Astrocyte of the cerebellum (primary cell): ENCODE results near the gene DXO.
"Not testable (repeated sequence)": the region's sequence is repeated elsewhere in the genome, so short reads cannot be mapped to it uniquely, and the experiment has no call there.

ENCODE experiments used
- DNase-seq: peaks from one replicate; pipeline ENCODE4 v3.0.0-alpha.2; 2011; ENCODE audit warnings: low read depth
- H3K4me3 ChIP-seq: 2 replicates; pipeline ENCODE4 v1.5.1; 2011; ENCODE audit warnings: mild to moderate bottlenecking, low read depth, low read length, moderate library complexity
- in situ Hi-C: cut with HindIII; loops from 2 replicates; pipeline ENCODE4 v1.10.0; 2017; ENCODE audit warnings: low sequenced_read_pairs
- TF ChIP-seq, protein P1 (sequence below): IDR thresholded peaks from 2 replicates; pipeline ENCODE4 v1.5.1; 2012; ENCODE audit warnings: low read length, low read depth, moderate library complexity, mild to moderate bottlenecking; ENCODE audit errors: missing control alignments

DXO gene

DNA sequence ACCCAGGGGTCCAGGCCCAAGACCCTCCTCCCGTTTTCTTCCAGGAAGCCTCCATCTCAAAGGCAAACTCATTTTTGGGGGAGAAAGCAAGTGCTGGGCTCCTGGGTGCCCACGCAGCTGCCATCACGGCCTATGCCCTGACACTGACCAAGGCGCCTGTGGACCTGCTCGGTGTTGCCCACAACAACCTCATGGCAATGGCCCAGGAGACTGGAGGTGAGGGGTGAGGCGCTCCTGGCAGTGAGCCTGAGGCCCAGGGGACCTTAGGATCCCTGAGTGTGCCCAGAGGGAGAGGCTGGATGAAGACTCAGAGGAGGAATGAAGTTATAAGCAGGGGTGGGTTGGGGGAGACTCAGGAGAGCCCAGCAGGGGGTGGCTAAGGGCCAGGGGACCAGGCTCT, 24.4 kb upstream of the DXO start:
- H3K4me3 ChIP-seq, DNase-seq, in situ Hi-C loops: not testable (repeated sequence)

DNA sequence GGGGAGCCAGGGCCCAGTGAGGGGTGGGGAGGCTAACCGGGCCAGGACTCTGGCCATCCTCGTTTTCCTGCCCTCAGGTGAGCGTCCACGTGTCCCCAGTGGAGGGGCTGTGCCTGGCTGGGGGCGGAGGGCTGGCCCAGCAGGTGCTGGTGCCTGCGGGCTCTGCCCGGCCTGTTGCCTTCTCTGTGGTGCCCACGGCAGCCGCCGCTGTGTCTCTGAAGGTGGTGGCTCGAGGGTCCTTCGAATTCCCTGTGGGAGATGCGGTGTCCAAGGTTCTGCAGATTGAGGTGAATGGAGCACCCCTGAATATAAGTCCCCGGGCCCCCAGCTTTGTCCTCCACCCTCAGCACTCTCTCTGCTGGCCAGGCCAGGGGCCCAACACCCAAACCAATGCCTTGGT, 22.5 kb upstream of the DXO start:
- in situ Hi-C loops, DNase-seq, H3K4me3 ChIP-seq: not testable (repeated sequence)

DNA sequence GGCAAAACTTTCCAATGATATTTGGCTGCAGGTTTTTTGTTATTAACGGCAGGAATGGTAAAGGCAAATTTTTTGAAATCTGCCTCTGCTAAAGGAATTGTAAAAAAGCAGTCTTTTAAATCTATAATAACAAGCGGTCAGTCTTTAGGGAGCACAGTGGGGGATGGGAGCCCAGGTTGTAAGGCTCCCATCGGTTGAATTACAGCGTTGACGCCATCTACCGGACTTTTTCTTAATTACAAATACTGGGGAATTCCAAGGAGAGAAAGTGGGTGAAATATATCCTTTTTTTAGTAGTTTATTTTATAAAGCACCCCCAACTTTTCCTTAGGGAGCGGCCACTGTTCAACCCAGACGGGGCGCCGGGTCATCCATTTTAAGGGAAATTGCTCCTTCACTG, 17.4 kb upstream of the DXO start:
- H3K4me3 ChIP-seq, DNase-seq, in situ Hi-C loops: not testable (repeated sequence)

DNA sequence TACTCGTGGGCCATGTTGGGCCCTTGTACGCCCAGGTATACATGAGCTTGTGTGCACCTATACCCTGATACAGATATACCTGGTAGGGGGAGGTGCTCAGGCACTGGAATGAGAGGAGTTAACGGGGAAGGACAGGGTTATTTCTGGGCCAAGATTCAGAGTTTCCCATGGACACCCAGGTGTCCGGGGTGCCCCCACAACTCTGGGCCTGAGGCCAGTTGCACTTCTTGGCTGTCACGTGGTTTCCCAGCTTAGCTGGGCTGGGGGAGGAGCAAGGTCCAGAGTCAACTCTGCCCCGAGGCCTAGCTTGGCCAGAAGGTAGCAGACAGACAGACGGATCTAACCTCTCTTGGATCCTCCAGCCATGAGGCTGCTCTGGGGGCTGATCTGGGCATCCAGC, 9.8 kb upstream of the DXO start, which contains the start of gene C4A:
TSS of gene C4A (plus strand) at position 314 of the 400 bp plus-strand sequence. CDS start at position 365, 51 bp downstream.
- DNase-seq, in situ Hi-C loops, H3K4me3 ChIP-seq: not testable (repeated sequence)

DNA sequence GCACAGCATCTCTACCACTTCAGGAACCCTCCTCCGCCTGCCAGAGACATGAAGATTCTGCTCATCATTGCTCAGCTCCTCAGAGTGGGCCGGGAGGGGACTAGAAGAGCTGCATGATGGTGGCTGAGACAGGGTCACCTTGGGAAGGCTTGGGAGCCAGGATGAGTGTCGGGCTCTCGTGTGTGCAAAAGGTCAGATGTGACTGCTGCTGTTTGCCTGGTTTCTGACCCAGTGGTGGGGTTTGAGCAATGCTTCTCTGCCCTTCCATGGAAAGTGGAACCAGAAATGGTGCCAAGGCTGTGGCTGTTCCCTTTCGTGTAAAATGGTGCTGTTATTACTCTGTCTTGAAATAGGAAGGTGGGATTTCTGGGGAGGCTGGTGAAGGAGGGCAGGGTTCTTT, 9.1 kb upstream of the DXO start:
- DNase-seq, in situ Hi-C loops, H3K4me3 ChIP-seq: not testable (repeated sequence)

DNA sequence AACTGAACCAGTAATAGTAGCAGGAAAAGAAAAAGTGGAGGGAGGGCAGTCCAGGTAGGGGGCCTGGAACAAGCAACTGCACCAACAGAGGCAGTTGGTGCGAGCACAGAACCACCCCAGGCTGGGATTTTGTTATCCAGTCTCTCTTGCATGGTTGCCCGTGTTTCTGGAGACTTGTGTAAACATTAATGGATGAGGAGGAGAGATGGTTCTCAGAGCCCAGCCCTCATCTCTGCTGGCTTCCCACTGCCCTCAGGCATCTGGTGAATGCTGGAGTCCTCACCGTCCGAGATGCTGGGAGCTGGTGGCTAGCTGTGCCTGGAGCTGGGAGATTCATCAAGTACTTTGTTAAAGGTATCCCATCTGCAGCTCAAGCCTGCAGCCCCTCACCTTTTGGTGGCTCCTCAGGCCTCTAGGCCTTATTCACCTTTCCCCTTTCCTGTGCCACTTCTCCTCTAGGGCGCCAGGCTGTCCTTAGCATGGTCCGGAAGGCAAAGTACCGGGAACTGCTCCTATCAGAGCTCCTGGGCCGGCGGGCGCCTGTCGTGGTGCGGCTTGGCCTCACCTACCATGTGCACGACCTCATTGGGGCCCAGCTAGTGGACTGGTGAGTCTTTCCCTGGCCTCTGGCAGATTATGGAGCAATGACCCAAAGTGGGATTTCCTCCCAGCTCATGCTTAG, 8.4 kb upstream of the DXO start:
- H3K4me3 ChIP-seq, DNase-seq, in situ Hi-C loops: not testable (repeated sequence)

DNA sequence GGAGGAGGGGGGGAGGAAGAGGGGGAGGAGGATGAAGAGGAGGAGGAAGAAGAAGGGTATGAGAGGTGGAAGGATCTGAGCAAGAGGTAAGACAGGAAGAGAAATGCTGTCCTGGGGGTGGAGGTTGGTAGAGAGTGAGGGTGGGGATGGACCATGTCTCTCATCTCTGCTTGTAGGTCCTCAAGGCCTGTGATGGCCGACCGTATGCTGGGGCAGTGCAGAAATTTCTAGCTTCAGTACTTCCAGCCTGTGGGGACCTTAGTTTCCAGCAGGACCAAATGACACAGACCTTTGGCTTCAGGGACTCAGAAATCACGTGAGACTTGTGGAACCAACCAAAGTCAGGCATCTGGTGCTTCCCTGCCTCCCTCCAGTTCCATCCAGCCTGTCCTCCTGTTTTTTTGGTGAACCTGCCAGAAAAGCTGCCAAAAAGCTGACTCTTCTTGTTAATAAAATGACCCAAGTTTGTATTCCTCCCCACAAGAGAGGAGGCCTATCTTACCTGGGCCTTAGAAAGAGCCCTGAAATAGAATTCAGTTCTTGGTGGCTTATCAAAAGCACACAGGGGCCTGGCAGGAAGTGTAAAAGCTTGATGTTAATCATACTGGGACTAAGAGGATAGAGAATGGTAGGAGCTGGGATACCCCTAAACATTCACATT, 7.4 kb upstream of the DXO start:
- TF ChIP-seq, protein P1, sequence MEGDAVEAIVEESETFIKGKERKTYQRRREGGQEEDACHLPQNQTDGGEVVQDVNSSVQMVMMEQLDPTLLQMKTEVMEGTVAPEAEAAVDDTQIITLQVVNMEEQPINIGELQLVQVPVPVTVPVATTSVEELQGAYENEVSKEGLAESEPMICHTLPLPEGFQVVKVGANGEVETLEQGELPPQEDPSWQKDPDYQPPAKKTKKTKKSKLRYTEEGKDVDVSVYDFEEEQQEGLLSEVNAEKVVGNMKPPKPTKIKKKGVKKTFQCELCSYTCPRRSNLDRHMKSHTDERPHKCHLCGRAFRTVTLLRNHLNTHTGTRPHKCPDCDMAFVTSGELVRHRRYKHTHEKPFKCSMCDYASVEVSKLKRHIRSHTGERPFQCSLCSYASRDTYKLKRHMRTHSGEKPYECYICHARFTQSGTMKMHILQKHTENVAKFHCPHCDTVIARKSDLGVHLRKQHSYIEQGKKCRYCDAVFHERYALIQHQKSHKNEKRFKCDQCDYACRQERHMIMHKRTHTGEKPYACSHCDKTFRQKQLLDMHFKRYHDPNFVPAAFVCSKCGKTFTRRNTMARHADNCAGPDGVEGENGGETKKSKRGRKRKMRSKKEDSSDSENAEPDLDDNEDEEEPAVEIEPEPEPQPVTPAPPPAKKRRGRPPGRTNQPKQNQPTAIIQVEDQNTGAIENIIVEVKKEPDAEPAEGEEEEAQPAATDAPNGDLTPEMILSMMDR = no peak
- DNase-seq = no peak
- in situ Hi-C loops = no loop called here
- no peak overlapping the region for H3K4me3 ChIP-seq

DNA sequence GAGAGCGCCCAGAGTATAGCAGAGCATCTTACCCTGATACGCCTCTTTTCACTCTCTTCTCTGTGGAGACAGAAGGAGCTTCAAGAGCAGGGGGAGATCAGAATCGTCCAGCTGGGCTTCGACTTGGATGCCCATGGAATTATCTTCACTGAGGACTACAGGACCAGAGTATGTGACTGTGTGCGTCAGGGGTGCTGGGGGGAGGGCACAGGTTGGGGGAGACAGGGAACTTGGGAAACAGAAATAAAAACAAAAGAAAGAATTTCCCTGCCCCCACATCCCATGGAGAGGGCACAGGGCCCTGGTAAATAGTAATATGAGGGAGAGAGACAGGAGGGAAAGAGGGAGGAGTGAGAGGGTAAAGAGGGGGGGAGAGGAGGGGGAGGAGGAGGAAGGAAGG, 6.9 kb upstream of the DXO start:
- no peak overlapping the region for H3K4me3 ChIP-seq
- in situ Hi-C loops = no loop called here
- TF ChIP-seq, protein P1 = no peak
- no peak for DNase-seq

DNA sequence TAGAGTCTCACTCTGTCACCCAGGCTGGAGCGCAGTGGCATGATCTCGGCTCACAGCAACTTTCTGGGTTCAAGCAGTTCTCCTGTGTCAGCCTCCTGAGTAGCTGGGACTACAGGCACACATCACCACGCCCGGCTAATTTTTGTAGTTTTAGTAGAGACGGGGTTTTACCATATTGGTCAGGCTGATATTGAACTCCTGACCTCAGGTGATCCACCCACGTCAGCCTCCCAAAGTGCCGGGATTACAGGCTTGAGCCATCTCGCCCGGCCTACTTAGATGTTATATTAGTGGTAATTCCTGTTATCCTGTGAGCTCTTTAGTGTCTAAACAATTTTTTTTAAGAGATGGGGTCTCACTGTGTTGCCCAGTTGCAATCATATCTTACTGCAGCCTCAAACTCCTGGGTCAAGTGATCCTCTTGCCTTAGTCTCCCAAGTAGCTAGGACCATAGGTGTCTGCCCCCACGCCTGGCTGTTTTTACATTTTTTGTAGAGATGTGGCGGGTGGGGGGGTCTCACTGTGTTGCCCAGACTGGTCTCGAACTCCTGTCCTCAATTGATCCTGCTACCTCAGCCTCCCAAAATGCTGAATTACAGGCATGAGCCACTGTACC, 6.0 kb upstream of the DXO start:
- in situ Hi-C loops = no loop called here
- TF ChIP-seq, protein P1 = no peak
- H3K4me3 ChIP-seq = no peak overlapping the region
- DNase-seq = no peak

DNA sequence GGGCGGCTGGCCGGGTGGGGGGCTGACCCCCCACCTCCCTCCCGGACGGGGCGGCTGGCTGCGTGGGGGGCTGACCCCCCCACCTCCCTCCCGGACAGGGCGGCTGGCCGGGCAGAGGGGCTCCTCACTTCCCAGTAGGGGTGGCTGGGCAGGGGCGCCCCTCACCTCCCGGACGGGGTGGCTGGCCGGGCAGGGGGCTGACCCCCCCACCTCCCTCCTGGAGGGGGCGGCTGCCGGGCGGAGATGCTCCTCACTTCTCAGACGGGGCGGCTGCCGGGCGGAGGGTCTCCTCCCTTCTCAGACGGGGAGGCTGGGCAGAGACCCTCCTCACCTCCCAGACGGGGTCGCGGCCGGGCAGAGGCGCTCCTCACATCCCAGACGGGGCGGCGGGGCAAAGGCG, 4.1 kb upstream of the DXO start:
- in situ Hi-C loops, DNase-seq, H3K4me3 ChIP-seq: not testable (repeated sequence)
